GM18505 (cell line): ENCODE data around the gene PEF1.

Experiments used
- ATAC-seq: cut with Tn5 transposase; IDR thresholded peaks from one replicate; pipeline ENCODE4 v1.9.1; 2021; ENCODE audit not compliant: unreplicated experiment
- POLR2A ChIP-seq: IDR thresholded peaks from 4 replicates; pipeline ENCODE4 v1.6.1; 2011; ENCODE audit warnings: borderline replicate concordance; ENCODE audit not compliant: insufficient read depth, insufficient read length; ENCODE audit errors: extremely low read depth

PEF1 gene

GRCh38 chr1:31624731-31625514 is 19.8 kb downstream of the PEF1 start:
- no peak for TF ChIP-seq POLR2A
- no peak for ATAC-seq

GRCh38 chr1:31624309-31624708 is 20.4 kb downstream of the PEF1 start:
- TF ChIP-seq POLR2A: no peak
- no peak for ATAC-seq

GRCh38 chr1:31623365-31623764 is 21.3 kb downstream of the PEF1 start:
- TF ChIP-seq POLR2A: no peak
- no peak for ATAC-seq

GRCh38 chr1:31621847-31622730 is 22.6 kb downstream of the PEF1 start:
- no peak for ATAC-seq
- TF ChIP-seq POLR2A: no peak

- TF ChIP-seq POLR2A: no peak
- no peak for ATAC-seq
These were observed 23.2 kb downstream of the PEF1 start for GRCh38 chr1:31621498-31621820.

- no peak for TF ChIP-seq POLR2A
- ATAC-seq: no peak
These were observed 23.8 kb downstream of the PEF1 start for GRCh38 chr1:31620631-31621497.

- no peak for ATAC-seq
- no peak for TF ChIP-seq POLR2A
These were observed 25.5 kb downstream of the PEF1 start for GRCh38 chr1:31618916-31619846.

- no peak for ATAC-seq
- no peak for TF ChIP-seq POLR2A
These were observed 26.5 kb downstream of the PEF1 start for GRCh38 chr1:31617916-31618746.

GRCh38 chr1:31617218-31617915 is 27.3 kb downstream of the PEF1 start, which contains the start of gene HCRTR1:
HCRTR1 (plus strand) TSS chr1:31617689; CDS start chr1:31619193, 1,504 bp downstream.
- ATAC-seq: no peak
- no peak for TF ChIP-seq POLR2A

GRCh38 chr1:31615939-31616338 is 28.7 kb downstream of the PEF1 start:
- TF ChIP-seq POLR2A: no peak
- no peak for ATAC-seq

GRCh38 chr1:31615414-31615813 is 29.3 kb downstream of the PEF1 start:
- no peak for TF ChIP-seq POLR2A
- ATAC-seq: no peak
